ENCODE measurements around the gene MXD4.
"Not testable (repeated sequence)": the region's sequence is repeated elsewhere in the genome, so short reads cannot be mapped to it uniquely, and the experiment has no call there.

Gene MXD4

GRCh38 chr4:2249526-2250356 is 12.2 kb downstream of the MXD4 start:
- FAIRE-seq = no peak

- FAIRE-seq = no peak
Observed at GRCh38 chr4:2248821-2249261, 13.1 kb downstream of the MXD4 start.

GRCh38 chr4:2248044-2248780 is 13.7 kb downstream of the MXD4 start:
- no peak for FAIRE-seq

GRCh38 chr4:2247128-2248043 is 14.5 kb downstream of the MXD4 start:
- no peak for FAIRE-seq

- no peak for FAIRE-seq
Observed at GRCh38 chr4:2246384-2247127, 15.4 kb downstream of the MXD4 start.

- FAIRE-seq = no peak
Observed at GRCh38 chr4:2245787-2246275, 16.1 kb downstream of the MXD4 start.

GRCh38 chr4:2245057-2245786 is 16.7 kb downstream of the MXD4 start:
- FAIRE-seq = no peak

GRCh38 chr4:2243681-2244380 is 18.1 kb downstream of the MXD4 start:
- no peak for FAIRE-seq

GRCh38 chr4:2241410-2242353 is 20.2 kb downstream of the MXD4 start, which contains the start of the genes HAUS3 and POLN:
HAUS3 (minus strand) TSS chr4:2242121; CDS start chr4:2240946, 1,175 bp downstream.
POLN (minus strand) TSS chr4:2242121; CDS start chr4:2229231, 12,890 bp downstream.
- FAIRE-seq = peak; percentile 11

- no peak for FAIRE-seq
Observed at GRCh38 chr4:2241003-2241402, 20.9 kb downstream of the MXD4 start.

- FAIRE-seq = no peak
Observed at GRCh38 chr4:2236944-2237666, 24.8 kb downstream of the MXD4 start.

- FAIRE-seq = no peak
Observed at GRCh38 chr4:2231082-2231481, 30.8 kb downstream of the MXD4 start.

GRCh38 chr4:2226261-2226660 is 35.6 kb downstream of the MXD4 start:
- no peak for FAIRE-seq

GRCh38 chr4:2222838-2223237 is 39.1 kb downstream of the MXD4 start:
- FAIRE-seq = no peak

GRCh38 chr4:2221378-2221777 is 40.5 kb downstream of the MXD4 start:
- FAIRE-seq = not testable (repeated sequence)

GRCh38 chr4:2220016-2220630 is 41.8 kb downstream of the MXD4 start:
- FAIRE-seq = no peak

- no peak for FAIRE-seq
Observed at GRCh38 chr4:2219233-2219760, 42.6 kb downstream of the MXD4 start.

GRCh38 chr4:2218436-2218835 is 43.5 kb downstream of the MXD4 start:
- FAIRE-seq = no peak

Measured in A204.1 (cell line).